Fibroblast of the aortic adventitia (primary cell): ENCODE data around the gene IGSF3. TPM values are rescaled to one million over a fixed set of nuclear protein-coding genes. Genes with fewer than 3 reads are reported as not detected.
A peak's percentile ranks its signal among the peaks of the same experiment; 100 is the strongest.

Source experiments
- DNase-seq: peaks from one replicate; pipeline ENCODE4 v3.0.0-alpha.2; 2010; ENCODE audit warnings: low read depth
- H3K4me3 ChIP-seq: 2 replicates; pipeline ENCODE4 v1.5.1; 2011; ENCODE audit warnings: low read depth, mild to moderate bottlenecking, control low read depth, low read length, moderate library complexity
- total RNA-seq: library from RNA; depleted of rRNA; stranded (reverse); fragments of >200 nt; gene quantifications from 2 replicates; pipeline ENCODE4 v1.2.3, GENCODE V29; 2012; ENCODE audit warnings: low replicate concordance
- TF ChIP-seq, protein P1 (sequence below): IDR thresholded peaks from 2 replicates; pipeline ENCODE4 v1.5.1; 2011; ENCODE audit warnings: mild to moderate bottlenecking, low read length, control low read depth, inconsistent platforms; ENCODE audit not compliant: insufficient read depth

Gene IGSF3
- total RNA-seq, 1 donor: 0.27 TPM

DNA sequence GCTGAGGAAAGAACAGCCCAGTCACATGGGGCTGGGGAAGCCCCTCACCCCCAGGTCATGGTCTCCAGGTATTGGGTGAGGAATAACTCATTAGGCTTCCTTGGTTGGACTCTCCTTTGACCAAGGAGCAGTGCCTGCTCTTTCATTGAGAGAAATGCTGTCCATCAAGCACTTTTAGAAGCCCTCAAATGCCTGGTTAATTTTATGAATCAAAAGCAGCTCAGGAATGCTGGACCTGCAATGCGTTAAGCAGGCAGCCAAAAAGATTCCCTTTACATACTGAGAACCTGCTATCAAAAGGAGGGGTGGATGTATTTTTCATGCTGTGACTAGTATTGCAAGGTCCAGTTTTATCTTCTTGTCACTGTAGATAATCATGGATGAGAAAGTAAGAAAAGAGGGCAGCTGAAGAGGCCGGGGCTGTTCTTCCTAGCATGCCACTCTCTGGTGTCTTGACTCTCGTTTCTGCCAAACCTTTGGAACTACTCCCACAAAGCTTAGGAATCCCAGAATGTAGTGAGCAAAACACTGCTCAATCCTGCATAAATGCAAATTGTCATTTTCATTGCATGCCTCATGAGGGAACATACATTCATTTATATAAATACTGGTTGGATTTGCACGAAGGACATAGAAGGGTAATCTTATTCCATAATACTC is 94.6 kb downstream of the IGSF3 start:
- TF ChIP-seq, protein P1, sequence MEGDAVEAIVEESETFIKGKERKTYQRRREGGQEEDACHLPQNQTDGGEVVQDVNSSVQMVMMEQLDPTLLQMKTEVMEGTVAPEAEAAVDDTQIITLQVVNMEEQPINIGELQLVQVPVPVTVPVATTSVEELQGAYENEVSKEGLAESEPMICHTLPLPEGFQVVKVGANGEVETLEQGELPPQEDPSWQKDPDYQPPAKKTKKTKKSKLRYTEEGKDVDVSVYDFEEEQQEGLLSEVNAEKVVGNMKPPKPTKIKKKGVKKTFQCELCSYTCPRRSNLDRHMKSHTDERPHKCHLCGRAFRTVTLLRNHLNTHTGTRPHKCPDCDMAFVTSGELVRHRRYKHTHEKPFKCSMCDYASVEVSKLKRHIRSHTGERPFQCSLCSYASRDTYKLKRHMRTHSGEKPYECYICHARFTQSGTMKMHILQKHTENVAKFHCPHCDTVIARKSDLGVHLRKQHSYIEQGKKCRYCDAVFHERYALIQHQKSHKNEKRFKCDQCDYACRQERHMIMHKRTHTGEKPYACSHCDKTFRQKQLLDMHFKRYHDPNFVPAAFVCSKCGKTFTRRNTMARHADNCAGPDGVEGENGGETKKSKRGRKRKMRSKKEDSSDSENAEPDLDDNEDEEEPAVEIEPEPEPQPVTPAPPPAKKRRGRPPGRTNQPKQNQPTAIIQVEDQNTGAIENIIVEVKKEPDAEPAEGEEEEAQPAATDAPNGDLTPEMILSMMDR: no peak
- H3K4me3 ChIP-seq: no peak overlapping the region
- no peak for DNase-seq

DNA sequence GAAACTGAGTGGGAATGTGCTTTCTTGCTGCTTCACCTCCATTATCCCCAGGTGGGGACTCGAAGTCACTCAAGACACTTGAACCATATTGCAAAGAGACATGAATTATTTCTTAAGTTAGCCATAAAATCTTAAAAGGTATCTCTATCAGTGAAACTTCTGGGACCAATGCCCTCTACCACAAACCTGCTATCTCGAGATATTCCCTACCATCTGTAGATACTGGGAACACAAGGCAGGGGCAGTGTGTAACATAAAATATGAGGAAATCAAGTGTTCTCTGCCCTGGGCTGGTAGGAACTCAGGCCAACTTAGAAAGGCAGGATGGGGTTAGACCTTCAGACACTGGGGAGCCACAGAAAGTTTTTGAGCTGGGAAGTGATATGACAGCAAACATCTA is 95.4 kb downstream of the IGSF3 start:
- TF ChIP-seq, protein P1: no peak
- no peak for DNase-seq
- no peak overlapping the region for H3K4me3 ChIP-seq

DNA sequence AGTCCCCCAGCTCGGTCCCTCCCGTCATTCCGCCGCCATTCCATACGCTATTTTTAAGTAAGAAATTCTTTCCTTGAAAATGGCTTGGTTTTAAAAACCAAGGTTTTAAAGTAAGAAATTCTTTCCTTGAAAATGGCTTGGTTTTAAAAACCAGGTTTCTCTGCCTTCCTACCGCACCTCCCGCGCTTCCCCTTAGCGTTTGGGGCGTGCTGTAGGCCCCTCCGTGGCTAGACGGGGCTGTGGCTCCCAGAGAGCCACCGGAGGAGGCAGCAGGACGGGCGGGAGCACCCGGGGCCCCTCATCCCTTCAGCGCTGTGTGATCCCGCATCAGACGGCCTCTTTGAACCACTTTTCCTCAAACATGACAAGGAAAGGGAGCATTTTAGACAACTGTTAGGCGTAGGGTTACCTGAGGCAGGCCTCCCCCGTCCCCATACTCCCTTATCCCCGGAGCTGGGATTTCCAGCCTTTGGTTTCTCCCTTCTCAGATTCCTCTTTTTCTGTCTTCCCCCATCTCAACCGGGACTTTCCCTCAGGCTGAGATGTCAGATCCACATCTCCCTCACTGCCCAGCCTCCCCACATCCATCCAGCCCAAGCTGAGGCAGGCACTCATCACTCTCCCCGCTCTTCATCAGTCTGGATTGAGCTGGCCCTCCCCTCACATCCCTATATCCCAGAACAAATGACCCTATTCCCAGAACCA is 96.2 kb downstream of the IGSF3 start:
- peak overlapping the region; percentile 80 for H3K4me3 ChIP-seq
- TF ChIP-seq, protein P1: no peak
- DNase-seq: no peak

DNA sequence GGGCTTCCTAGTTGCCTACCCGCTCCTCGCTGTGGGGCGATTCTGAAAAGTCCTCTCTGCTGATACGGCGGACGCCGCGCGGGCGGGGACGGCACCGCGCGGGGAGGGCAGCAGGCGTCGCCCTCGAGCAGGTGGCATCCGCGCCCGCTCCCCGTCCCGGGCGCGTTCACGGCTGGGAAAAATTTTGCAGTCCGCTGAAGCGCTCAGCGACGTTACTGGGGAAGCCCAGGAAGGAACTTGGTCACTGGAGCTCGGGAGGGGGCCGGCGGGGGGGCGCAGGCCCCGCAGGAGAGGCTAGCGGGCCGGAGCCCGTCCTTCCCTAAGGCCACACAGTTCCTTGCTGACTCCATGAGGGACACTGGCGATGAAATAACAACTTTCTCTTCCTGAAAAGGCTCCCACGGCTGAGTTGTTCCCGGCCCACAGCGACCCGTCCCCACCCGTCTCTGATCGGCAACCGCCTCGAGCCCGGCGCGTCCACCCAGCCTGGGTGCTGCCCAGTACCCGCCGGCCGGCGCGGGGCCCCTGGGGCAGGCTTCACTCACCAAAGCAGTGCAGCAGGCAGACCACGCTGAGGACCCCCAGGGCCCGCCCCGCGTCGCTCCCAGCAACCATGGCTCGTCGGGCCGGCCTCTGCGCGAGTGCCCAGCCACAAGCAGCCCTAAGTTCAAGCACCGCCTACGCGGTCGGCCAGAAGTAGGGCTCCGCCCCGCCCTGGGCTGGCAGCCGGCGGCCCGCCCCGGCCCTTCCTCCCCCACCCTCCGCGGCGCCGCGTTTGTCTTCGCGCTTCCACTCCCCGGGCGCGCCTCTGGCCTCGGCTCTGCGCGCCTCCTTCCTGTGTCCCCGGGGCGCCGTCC is 96.9 kb downstream of the IGSF3 start, which contains the start of gene CD58:
Gene CD58, minus strand, starts transcription at position 669 of the 857 bp plus-strand sequence. Its CDS starts 54 bp downstream, at position 615.
- TF ChIP-seq, protein P1: peak; percentile 44
- peak; percentile 75 for DNase-seq
- peak within 1 kb of the TSS; percentile 80 for H3K4me3 ChIP-seq

DNA sequence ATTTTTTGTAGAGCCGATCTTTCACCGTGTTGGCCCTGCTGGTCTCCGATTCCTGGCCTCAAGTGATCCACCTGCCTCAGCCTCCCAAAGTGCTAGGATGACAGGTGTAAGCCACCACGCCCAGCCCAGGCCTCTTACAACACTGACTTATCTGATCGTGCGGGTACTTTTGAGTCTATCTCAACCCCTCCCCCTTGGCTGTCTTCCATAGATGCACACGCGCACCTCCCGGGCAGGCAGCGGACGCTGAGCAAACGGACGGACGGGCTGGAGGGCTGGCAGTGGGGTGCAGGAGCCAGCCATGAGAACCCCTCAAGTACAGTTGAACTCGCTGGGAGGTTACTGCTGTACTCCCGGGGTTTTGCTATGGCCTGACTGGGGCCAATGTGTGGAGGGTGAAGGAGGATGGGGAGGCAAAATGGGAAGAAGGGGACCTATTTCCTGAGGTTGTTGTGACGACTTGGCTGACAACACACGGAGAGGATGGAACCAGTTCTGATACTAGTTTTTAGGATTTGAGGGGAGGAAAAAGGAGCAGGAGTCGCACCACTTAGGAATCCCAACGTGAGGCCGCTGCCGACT is 97.7 kb downstream of the IGSF3 start:
- no peak for DNase-seq
- H3K4me3 ChIP-seq: peak overlapping the region; percentile 80
- TF ChIP-seq, protein P1: no peak

DNA sequence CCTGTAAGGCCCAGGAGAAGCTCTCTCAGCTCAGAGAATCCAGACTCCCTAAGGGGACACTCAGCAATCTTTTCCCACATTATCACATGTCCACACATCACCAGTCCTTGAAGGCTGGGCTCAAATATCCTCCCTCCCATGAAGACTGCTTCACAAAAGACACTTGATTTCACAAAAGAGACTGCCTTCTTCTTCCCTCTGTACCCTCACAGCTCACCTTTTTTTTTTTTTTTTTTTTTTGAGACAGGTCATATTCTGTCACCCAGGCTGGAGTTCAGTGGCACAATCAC is 98.2 kb downstream of the IGSF3 start:
- DNase-seq: no peak
- no peak overlapping the region for H3K4me3 ChIP-seq
- TF ChIP-seq, protein P1: no peak
